ENCODE data around the gene RBPJ.

Gene RBPJ

GRCh38 chr4:26289401-26289800, 31.4 kb upstream of the RBPJ start:
- no peaks in the 10 kb centered on the region for H3K36me3 ChIP-seq (replicated peaks)
- no peak overlapping the region for H3K27ac ChIP-seq
- no peak for DNase-seq
- H3K4me3 ChIP-seq (ENCODE audit: low read depth, low read length), result no peak overlapping the region
- in situ Hi-C loops (cut with HindIII; ENCODE audit: low pct_ligation_motif_present, low sequenced_read_pairs), result no loop called here
- H3K27me3 ChIP-seq (replicated peaks), result no peaks in the 10 kb centered on the region
- no peak for TF ChIP-seq CTCF (IDR thresholded peaks at IDR 0.05; ENCODE audit: low read depth, low read length, missing control alignments)

- H3K27ac ChIP-seq, result no peak overlapping the region
Measured at GRCh38 chr4:26290321-26290720, 30.5 kb upstream of the RBPJ start.

GRCh38 chr4:26294904-26295303, 25.9 kb upstream of the RBPJ start:
- no peaks in the 10 kb centered on the region for H3K36me3 ChIP-seq (replicated peaks)
- H3K4me3 ChIP-seq (ENCODE audit: low read depth, low read length), result no peak overlapping the region
- H3K27ac ChIP-seq, result no peak overlapping the region
- no peak for DNase-seq
- in situ Hi-C loops (cut with HindIII; ENCODE audit: low pct_ligation_motif_present, low sequenced_read_pairs), result no loop called here
- H3K27me3 ChIP-seq (replicated peaks), result no peaks in the 10 kb centered on the region
- TF ChIP-seq CTCF (IDR thresholded peaks at IDR 0.05; ENCODE audit: low read depth, low read length, missing control alignments), result no peak

More at GRCh38 chr4:26290321-26290720, 30.5 kb upstream of the RBPJ start:
- in situ Hi-C loops (cut with HindIII; ENCODE audit: low pct_ligation_motif_present, low sequenced_read_pairs), result no loop called here
- Histone ChIP-seq H3K36me3 (replicated peaks) (no peaks in the 10 kb centered on the region), H3K27me3 (replicated peaks) (no peaks in the 10 kb centered on the region), H3K4me3 (ENCODE audit: low read depth, low read length) (no peak overlapping the region)
- TF ChIP-seq CTCF (IDR thresholded peaks at IDR 0.05; ENCODE audit: low read depth, low read length, missing control alignments), result no peak
- no peak for DNase-seq

- Histone ChIP-seq H3K4me3 (ENCODE audit: low read depth, low read length) (no peak overlapping the region), H3K27ac (no peak overlapping the region), H3K27me3 (replicated peaks) (no peaks in the 10 kb centered on the region), H3K36me3 (replicated peaks) (no peaks in the 10 kb centered on the region)
- no peak for TF ChIP-seq CTCF (IDR thresholded peaks at IDR 0.05; ENCODE audit: low read depth, low read length, missing control alignments)
- in situ Hi-C loops (cut with HindIII; ENCODE audit: low pct_ligation_motif_present, low sequenced_read_pairs), result no loop called here
- no peak for DNase-seq
Measured at GRCh38 chr4:26296021-26296420, 24.8 kb upstream of the RBPJ start.

- in situ Hi-C loops (cut with HindIII; ENCODE audit: low pct_ligation_motif_present, low sequenced_read_pairs), result no loop called here
- Histone ChIP-seq H3K27me3 (replicated peaks) (no peaks in the 10 kb centered on the region), H3K27ac (no peak overlapping the region), H3K36me3 (replicated peaks) (no peaks in the 10 kb centered on the region), H3K4me3 (ENCODE audit: low read depth, low read length) (no peak overlapping the region)
- no peak for DNase-seq
- TF ChIP-seq CTCF (IDR thresholded peaks at IDR 0.05; ENCODE audit: low read depth, low read length, missing control alignments), result no peak
Measured at GRCh38 chr4:26296514-26296913, 24.3 kb upstream of the RBPJ start.

- Histone ChIP-seq H3K27ac (no peak overlapping the region), H3K36me3 (replicated peaks) (no peaks in the 10 kb centered on the region), H3K27me3 (replicated peaks) (no peaks in the 10 kb centered on the region), H3K4me3 (ENCODE audit: low read depth, low read length) (no peak overlapping the region)
- no peak for DNase-seq
- no peak for TF ChIP-seq CTCF (IDR thresholded peaks at IDR 0.05; ENCODE audit: low read depth, low read length, missing control alignments)
- in situ Hi-C loops (cut with HindIII; ENCODE audit: low pct_ligation_motif_present, low sequenced_read_pairs), result no loop called here
Measured at GRCh38 chr4:26297219-26297618, 23.6 kb upstream of the RBPJ start.

Data from brain microvascular endothelial cell (primary cell).